ENCODE data around the gene TPSD1.

TPSD1 gene

DNA sequence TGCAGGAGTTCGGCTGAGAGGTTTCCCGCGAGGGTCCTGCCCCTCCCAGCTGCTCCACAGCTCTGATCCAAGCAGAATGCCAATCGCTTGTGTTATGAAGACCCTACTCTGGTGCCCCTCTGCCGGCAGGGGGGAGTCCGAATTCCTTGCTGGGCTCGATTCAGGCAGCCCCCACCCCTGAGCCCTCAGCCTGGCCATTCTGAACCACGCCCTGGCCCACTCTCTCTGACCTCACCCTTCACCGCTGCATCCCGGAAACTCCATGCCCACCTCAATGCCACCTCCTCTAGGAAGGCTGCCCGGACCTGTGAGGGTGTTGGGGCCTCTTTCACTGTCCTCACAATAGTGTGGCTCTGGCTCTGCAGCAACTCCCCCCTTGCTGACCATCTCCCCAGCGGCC lies 45.7 kb downstream of the TPSD1 start:
- DNase-seq: no peak

GRCh38 chr16:1305823-1306222 lies 50.0 kb downstream of the TPSD1 start:
- no peak for DNase-seq

GRCh38 chr16:1306334-1306733 lies 50.5 kb downstream of the TPSD1 start:
- DNase-seq: no peak

DNA sequence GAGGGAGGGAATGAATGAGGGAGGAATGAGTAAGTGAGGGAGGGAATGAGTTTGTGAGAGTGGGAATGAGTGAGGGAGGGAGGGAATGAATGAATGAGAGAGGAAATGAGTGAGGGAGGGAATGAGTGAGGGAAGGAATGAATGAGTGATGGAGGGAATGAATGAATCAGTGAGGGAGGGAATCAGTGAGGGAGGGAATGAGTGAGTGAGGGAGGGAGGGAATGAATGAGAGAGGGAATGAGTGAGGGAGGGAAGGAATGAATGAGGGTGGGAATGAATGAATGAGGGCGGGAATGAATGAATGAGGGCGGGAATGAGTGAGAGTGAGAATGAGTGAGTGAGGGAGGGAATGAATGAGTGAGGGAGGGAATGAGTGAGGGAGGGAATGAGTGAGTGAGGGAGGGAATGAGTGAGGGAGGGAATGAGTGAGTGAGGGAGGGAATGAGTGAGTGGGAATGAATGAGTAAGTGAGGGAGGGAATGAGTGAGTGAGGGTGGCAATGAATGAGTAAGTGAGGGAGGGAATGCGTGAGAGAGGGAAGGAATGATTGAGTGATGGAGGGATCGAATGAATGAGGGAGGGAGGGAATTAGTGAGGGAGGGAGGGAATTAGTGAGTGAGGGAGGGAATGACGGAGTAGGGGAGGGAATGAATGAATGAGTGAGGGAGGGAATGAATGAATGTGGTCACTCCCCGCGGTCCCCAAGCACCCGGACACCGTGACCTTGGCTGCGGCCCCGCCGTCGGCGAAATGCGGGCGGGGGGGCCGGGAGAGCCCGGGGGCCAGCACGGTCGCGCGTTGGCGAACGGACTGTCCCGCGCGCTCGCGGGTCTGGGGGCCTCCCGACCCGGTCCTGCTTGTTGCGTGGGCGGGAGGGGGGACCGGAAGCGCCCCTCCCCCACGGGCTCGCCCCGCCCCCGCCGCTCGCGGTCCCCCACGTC lies 52.4 kb downstream of the TPSD1 start:
- no peak for DNase-seq
